ENCODE results near the gene CDC34.

CDC34 gene

DNA sequence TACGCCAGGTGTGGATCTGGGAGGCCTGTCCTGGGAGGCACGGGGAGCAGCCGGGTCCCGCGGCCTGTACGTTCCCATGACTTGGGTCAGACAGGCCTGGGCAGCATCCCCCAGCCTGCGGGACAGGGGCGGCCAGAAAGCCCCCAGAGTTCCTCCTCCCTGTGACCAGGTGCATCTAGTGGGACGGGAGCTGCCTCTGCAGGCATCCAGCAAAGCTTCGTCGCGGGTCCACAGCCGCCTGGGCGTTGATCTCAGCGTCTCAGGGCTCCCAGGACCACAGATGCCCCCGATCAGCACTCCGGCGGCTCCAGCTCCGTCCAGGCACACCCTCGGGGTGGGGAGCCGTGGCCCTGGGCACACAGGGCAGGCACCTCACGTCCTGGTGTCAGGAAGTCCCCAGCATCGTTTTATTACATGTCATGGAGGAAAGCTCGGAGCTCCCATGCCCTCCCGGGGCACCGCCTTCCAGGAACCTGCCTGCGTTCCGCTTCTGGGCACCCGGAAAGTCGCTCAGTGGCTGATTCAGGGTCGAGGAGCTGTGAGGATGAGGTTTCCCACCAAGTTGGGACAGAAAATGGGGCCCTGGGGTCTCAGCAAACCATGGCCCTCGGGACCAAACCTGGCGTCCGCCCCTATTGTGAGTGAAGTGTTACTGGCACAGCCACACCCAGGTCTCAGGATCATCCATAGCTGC, 10.8 kb downstream of the CDC34 start:
- DNase-seq (ENCODE audit: low read depth), result no peak

DNA sequence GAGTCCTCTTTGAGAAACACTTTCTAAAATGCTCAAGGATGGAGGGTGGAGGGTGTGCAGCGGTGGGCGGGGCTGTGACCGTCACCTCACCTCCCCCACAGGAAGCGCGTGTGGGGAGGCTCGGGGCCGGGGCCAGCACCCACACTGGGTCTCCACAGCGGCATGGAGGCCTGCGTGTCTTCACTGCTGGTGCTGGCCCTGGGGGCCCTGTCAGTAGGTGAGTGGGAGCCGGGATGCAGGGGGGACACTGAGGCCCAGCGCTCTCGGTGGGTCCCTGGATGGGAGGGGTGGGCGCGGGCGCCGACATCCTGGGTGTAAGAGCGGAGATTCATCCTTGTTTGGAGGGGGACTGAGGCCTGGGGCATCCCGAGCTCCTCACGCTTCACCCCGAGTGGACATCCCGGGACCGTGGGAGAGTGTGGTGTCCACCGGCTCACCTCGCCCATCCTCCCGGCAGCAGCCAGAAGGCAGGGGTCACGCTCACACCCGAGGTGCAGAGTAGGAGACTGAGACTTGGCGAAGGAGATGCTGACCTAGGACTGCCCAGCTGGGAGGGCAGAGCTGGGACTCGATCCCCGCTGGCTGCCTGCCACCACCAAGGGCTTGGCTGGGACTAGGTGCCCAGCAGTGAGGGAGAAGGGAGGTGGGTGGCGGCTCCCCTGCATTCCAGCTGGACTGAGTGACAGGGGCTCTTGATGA, 12.5 kb downstream of the CDC34 start, which contains the start of gene GZMM:
Gene GZMM (plus strand): TSS at position 144 of the 699 bp plus-strand sequence. CDS start 19 bp downstream, at position 163.
- no peak for DNase-seq (ENCODE audit: low read depth)

DNA sequence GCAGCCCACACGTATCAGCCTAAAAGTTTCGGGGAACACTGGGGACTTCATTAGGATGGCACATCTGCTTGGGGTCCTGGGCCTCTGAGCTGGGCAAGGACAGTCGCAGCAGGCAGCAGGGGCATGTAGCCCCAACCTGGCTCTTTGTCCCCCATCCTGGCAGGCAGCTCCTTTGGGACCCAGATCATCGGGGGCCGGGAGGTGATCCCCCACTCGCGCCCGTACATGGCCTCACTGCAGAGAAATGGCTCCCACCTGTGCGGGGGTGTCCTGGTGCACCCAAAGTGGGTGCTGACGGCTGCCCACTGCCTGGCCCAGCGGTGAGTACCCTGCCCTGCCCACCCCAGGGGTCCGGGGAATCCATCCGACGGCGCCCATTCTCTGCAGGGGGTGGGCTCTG, 15.6 kb downstream of the CDC34 start:
- DNase-seq (ENCODE audit: low read depth), result no peak

DNA sequence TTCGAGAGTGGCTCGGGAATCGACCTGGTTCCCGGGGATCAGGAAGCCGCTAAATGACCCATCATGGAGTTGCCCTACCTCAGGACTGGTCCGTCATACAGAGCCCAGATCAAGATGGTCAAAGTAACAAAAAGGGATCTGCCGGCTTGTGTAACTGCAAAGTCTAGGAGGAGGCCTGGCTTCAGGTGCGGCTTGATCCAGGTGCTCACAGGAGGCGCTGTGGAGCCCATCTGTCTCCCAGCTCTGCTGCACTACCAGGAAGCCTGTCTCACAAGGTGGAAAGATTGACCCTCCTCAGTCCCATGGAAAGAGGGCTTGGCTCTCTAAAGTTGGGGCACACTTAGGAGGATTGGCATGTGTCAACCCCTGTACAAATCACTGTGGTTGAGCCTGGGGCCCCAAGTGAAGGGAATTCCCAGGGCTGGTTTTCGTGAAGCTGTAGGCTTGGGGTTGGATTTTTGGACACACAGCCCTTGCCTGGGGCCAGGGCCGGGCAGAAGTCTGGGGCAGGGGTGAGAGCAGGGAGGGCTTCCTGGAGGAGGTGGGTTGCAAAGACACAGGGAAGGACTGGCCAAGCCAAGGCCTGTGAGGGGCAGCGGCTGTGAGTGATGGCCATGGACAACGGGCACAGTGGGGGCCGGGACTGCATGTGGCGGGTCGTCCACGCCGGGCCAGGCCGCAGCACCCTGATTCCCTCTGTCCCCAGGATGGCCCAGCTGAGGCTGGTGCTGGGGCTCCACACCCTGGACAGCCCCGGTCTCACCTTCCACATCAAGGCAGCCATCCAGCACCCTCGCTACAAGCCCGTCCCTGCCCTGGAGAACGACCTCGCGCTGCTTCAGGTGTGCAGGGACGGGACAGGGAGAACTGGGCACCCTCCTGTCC, 16.5 kb downstream of the CDC34 start:
- DNase-seq (ENCODE audit: low read depth), result no peak

DNA sequence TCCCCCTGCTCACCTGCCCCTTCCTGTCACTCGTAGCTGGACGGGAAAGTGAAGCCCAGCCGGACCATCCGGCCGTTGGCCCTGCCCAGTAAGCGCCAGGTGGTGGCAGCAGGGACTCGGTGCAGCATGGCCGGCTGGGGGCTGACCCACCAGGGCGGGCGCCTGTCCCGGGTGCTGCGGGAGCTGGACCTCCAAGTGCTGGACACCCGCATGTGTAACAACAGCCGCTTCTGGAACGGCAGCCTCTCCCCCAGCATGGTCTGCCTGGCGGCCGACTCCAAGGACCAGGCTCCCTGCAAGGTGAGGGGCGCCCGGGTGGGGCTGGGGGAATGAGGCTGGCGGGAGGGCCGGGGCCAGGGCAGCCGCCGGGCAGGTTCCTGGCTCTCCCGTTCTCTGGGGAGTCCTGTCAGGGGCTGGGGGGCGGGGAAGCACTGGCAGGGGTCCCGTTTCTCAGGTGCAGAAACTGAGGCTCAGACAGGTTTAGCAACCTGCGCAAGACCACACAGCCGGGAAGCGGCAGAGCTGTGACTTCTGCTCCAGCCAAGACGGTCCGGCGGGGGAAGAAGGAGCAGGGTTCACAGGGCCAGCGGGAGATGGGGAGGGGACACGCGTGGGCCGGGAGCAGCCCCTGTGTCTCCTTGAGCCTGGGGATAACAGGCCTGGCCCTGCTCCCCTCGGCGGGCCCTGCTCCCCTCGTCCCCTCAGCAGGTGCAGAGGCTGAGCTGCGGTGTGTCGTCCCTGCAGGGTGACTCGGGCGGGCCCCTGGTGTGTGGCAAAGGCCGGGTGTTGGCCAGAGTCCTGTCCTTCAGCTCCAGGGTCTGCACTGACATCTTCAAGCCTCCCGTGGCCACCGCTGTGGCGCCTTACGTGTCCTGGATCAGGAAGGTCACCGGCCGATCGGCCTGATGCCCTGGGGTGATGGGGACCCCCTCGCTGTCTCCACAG, 17.6 kb downstream of the CDC34 start:
- DNase-seq (ENCODE audit: low read depth), result no peak

DNA sequence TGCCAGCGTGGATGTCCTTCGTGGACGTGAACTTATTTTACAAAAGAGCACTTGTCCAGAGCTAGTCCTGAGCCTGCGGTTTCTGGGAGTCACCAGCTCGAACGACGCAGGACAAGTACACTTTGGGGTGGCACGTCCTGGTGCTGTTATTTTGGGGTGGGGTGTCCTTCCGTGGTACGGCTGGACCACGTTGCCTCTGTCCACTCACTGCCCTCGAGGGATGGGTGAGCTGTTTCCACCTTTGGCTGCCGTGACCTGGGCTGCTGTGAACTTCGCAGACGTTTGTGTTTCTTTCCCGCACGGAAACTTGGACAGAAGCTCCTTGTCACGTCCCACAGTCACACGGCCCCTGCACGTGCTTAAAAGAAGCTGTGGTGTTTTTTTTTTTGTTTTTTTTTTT, 23.3 kb downstream of the CDC34 start:
- no peak for DNase-seq (ENCODE audit: low read depth)

DNA sequence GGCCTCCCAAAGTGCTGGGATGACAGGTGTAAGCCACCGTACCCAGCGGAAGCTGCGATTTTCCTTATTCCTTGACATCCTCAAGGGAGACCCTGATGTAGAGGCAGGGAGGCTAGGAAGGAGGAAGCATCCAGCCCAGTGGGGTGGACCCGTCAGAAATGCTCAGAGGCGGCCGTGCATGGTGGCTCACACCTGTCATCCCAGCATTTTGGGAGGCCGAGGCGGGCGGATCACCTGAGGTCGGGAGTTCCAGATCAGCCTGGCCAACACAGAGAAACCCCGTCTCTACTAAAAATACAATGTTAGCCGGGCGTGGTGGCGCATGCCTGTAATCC, 23.9 kb downstream of the CDC34 start:
- DNase-seq (ENCODE audit: low read depth), result no peak

DNA sequence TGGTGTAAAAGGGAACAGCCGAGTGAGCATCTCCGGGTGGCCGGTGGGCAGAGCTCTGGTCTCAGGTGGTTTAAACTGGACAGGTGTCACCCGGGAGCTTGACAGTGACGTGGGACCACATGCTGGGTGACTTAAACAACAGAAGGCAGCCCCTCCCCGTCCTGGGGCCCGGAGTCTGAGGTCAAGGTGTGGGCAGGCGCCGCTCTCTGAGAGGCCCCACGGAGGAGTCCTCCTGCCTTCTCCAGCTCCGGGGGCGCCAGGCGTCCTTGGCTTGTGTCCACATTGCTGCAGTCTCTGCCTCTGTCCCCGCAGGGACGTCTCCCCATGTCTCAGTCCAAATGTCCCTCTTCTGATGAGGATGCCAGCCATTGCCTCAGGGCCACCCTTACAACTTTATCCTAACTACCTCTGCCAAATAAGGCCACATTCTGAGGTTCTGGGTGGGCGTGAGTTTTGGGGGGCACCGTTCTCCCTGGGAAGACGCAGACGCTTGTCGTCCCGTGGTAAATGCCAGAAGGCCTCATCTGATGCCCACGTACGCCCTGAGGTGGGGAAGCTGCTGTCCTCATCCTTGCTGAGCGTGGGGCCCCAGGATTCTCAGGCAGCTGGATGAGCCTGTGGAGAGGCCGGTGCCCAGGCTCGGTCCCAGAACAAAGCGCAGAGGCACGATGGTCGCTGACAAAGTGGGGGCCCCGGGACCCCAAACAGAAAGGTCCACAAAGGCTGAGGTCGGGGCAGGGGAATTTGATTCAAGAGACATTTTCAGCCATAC, 25.2 kb downstream of the CDC34 start:
- DNase-seq (ENCODE audit: low read depth), result no peak

DNA sequence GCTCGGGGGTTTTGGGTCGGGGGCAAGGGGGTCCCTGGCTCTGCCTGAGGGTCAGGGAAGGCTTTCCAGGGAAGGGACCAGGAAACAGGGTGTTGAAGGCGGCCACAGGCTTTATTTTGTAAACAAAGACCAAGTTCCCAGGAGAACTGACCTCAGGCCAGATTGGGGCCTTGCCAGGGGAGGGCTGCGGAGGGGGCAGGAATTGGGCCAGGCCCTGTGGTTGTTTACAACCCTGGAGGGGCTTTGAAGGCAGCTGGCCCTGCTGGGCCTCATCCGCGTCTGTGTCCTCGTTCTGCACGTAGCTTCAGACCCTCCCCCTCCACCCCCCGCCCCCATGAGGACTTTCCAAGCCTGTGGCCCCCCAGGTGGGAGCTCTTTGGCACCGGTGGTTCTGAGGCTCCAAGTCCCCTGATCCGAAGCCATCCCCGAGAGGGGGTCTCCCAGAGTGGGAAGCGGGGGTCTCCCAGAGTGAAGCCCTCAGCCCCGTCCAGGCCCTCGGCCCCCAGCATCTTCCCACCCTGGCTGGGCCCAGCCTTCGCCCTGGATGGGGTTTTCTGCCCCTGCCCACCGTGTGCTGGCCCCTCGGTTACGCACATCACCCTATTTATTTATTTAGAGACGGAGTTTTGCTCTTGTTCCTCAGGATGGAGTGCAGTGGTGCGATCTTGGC, 27.3 kb downstream of the CDC34 start:
- DNase-seq (ENCODE audit: low read depth), result no peak

DNA sequence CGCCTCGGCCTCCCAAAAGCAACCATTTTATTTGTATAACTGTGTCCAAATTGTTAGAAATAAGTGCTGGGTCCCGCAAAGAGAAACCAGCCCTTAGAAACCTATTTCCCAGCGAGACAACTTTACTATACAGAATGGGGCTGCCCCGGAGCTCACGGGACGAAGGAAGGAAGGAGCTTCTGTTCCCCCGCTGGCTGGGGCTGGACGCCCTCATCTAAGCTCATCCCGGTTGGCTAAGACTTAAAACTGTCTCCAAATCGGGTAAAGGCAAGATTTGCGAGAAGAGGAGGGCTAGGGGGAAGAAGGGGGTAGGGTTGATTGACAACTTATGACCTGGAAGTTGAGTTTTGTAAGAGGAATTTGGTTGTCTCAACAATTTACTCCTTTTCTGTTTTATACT, 28.6 kb downstream of the CDC34 start:
- no peak for DNase-seq (ENCODE audit: low read depth)

DNA sequence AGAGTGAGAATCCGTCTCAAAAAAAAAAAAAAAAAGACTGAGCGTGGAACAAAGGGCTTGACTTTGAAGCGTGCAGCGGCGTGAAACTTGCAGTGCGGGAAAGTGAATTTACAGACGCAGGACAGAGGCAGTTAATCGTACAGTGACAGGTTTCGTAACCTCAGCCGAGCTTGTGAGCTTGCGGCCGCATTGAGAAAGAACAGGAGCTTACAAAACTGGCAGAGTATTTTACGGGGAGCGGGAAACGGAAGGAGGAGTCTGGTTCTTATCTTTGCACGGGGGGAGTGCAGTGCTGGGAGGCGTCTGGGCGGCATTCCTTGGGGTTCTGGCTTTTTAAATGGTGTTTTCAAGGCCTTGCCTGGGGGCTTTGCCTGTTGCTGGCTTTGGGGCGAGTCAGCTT, 34.8 kb downstream of the CDC34 start:
- no peak for DNase-seq (ENCODE audit: low read depth)

DNA sequence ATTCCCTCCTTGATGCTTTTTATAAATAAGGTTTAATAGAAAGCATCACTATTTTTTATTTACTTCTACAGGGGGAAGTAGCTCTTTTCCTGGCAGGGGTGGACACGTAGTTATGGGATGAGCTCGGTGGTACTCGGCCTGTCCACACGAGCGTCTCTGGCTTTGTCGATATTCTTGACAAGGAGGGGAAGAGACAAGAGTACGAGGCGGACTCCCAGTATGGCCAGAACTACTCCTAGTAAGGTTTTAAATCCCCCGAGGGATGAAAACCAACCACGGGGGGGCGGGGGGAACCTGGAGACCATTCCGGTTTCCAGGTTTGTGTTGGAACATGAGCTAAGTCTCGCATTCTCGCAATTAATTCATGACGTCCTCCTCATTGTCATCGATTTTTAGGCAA, 35.3 kb downstream of the CDC34 start:
- no peak for DNase-seq (ENCODE audit: low read depth)

DNA sequence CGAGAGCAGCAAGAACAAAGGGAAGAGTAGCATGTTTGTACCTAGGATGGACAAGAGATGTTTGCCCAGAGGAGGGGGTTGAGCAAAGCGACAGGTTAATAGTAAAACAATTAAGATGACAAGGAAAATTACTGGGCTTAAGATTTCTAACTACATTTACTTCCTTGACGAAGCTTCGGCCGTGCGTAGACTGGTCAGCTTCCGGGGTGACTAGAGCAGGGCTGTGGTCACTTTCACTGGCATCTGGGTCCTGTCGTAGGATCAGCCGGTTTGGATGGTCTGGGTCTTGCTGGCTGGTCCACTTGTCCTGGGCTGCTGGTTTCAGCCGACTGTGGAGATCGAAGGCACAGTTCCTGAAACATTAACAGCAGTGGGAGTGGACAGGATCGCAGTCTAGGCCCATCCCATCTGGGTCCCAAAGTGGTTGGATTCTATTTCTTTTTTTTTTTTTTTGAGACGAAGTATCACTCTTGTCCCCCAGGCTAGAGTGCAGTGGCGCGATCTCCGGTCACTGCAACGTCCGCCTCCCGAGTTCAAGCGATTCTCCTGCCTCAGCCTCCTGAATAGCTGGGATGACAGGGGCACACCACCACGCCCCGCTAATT, 35.8 kb downstream of the CDC34 start:
- DNase-seq (ENCODE audit: low read depth), result no peak

DNA sequence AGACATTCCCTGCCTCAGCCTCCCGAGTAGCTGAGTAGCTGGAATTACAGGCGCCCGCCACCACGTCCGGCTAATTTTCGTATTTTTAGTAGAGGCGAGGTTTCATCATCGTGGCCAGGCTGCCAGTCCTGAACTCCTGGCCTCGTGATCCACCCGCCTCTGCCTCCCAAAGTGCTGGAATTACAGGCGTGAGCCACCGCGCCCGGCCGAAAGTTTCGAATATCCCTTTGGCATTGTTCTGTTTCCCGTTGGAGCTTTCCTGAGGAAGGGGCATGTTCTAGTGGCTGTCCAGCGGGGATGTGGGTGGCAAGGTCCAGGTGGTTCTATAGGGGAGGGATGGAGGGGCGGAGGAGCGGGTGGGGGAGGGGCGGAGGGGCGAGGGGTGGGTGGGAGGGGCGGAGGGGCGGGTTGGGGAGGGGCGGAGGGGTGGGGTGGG, 38.7 kb downstream of the CDC34 start:
- no peak for DNase-seq (ENCODE audit: low read depth)

DNA sequence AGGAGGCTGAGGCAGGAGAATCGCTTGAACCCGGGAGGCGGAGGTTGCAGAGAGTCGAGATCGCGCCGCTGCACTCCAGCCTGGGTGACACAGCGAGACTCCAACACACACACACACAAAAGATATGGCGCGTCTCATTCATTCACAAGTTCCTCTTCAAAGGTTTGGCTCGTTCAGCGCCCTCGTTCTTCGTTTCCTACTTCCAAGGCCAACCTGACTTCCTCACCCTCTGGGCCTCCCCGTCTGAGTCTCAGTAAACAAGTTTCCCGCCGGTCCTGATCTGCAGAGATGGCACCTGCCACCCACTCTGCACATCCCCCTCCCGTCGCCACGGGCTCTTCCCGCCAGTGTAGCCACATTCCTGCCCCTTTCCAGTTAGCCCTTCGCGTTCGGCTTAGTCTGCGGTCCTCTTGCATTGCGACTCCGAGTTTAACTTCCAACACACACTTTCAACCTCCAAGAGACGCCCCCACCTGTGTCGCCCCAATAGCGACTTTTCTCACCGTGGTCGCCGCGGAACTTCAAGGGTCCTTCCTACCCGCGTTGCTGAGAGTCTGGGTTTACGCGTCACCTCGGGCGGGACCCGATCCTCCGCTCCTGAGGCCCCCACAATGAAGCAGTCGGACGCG, 39.5 kb downstream of the CDC34 start:
- DNase-seq (ENCODE audit: low read depth), result peak; percentile 70

DNA sequence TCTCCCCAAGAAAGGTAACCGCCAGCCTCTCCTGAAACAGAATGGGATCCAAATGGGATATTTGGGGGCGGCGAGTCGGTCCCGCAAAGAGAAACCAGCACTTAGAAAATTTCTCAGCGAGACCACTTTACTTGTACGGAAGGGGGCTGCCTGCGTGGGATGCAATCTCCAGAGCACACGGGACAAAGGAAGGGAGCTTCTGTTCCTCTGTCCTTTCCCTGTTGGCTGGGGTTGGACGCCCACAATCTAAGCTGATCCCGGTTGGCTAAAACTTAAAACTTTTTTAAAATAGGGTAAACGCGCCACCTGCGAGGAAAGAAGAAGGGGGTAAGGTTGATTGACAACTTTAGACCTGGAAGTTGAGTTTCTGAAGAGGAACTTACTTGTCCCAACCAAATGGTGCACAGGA, 40.0 kb downstream of the CDC34 start:
- peak; percentile 70 for DNase-seq (ENCODE audit: low read depth)

DNA sequence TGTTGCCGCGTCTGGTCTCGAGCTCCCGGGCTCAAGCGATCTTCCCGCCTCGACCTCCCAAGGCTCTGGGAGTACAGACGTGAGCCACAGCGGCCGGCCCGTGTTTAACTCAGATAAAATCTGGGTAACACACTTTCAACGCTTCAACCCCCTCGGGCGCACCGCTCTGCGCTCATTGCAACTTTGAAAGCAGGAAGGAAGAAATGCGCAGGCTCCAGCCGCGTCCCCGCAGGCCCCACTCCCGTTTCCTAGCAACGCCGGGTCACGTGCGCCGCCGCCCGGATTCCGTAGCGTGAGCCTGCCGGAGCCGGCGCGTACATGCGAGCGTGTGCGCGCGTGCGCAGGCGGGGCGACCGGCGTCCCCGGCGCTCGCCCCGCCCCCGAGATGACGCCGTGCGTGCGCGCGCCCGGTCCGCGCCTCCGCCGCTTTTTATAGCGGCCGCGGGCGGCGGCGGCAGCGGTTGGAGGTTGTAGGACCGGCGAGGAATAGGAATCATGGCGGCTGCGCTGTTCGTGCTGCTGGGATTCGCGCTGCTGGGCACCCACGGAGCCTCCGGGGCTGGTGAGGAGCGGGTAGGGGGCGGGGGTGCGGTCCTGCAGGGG, 40.7 kb downstream of the CDC34 start, which contains the start of gene BSG:
Gene BSG (plus strand): TSS at position 457 of the 603 bp plus-strand sequence. CDS start 39 bp downstream, at position 496.
- DNase-seq (ENCODE audit: low read depth), result peak; percentile 93

DNA sequence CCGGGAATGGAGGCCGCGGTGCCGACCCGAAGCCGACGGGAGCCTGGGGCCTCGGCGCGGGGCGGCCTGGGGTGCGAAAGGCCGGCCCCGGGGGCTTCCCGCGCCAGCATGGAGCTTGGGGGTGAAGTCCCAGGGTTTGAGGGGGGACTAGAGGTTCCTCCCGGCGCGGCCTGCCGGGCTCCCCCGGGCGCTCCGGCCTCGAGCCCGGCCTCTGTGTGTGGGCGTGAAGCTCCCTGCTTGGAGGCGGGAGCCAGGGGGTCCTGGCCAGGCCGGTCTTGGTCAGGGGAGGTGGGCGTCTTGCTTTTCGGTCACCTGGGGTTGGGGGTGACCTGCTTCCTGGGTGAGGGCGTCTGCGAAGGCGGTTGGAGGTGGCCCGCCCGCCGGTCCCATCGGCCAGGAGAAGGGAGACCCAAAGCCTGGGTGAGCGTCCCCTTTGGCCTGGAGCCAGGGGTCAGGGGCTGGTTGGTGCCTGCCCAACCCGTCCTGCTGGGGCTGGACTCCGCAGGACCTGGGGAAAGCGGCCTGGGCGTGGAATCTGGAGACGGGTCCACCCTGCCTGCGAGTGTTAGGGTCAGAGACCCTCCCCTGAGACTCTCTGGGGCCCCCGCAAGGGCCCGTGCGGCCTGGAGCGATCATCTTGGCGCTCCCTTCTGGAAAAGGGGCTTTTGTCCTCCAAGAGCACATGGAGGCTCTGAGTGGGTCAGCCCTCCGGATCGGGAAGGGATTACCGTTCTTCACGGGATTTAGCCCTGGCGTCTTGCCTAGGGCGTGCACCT, 41.4 kb downstream of the CDC34 start:
- DNase-seq (ENCODE audit: low read depth), result no peak
